IMR-90 (cell line): ENCODE results near the gene KLK13.

Source experiments
- BHLHE40 ChIP-seq: fragments of 150-350 bp; IDR thresholded peaks from 2 replicates; pipeline ENCODE4 v1.6.1; 2016; ENCODE audit warnings: mild to moderate bottlenecking, low read depth, low read length
- CEBPB ChIP-seq: IDR thresholded peaks from 2 replicates; pipeline ENCODE4 v1.6.1; 2012; ENCODE audit warnings: low read depth, low read length, improper control_type of control experiment
- CHD1 ChIP-seq: IDR thresholded peaks from 2 replicates; pipeline ENCODE4 v1.6.1; 2012; ENCODE audit warnings: low read depth, low read length, improper control_type of control experiment
- CTCF ChIP-seq: conservative IDR thresholded peaks from 2 replicates; pipeline ENCODE4 v1.5.1; 2012; ENCODE audit warnings: mild to moderate bottlenecking, low read depth, low read length, improper control_type of control experiment
- ELK1 ChIP-seq: fragments of 150-350 bp; IDR thresholded peaks from 2 replicates; pipeline ENCODE4 v1.6.1; 2016; ENCODE audit warnings: low read depth, mild to moderate bottlenecking, low read length, moderate library complexity, borderline replicate concordance
- FOS ChIP-seq: fragments of 150-350 bp; IDR thresholded peaks from 2 replicates; pipeline ENCODE4 v1.6.1; 2016; ENCODE audit warnings: low read depth, low read length
- POLR2A ChIP-seq: IDR thresholded peaks from 2 replicates; pipeline ENCODE4 v1.6.1; 2012; ENCODE audit warnings: mild to moderate bottlenecking, low read depth, low read length

DNA sequence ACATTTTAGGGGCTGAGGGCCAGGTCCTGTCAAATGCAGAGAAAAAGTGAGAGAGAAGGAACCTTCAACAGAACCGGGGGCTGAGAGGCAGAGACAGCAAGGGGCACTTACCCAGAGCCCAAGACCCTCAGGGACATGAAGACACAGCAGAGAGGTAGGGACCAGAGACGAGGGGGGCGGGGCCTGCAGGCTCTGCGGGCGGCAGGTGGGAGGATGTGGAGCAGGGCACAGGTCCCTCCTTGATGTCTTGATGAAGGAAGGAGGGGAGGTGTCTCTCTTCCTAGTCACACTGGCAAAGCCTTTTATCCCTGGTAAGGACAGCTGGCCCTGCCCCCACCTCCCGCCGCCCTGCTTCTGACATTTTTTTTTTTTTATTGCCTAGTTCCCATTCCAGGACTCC lies 17.7 kb upstream of the KLK13 start, which contains the start of gene KLK14:
- no peak for TF ChIP-seq POLR2A
- TF ChIP-seq ELK1: no peak
- no peak for TF ChIP-seq CTCF
- TF ChIP-seq CHD1: no peak
- no peak for TF ChIP-seq FOS
- no peak for TF ChIP-seq BHLHE40
- no peak for TF ChIP-seq CEBPB
